ENCODE results near the gene CELSR3.

Gene CELSR3

GRCh38 chr3:48680811-48681540 is 18.3 kb upstream of the CELSR3 start:
- CTCF ChIA-PET = interaction anchor here (0.7 to 0.9 kb wide), 2 partner anchors 17 to 244 kb away, joined by 3 to 4 read pairs; no protein-coding TSS in a partner anchor
- no peak for TF ChIP-seq CTCF (IDR thresholded peaks at IDR 0.05; ENCODE audit: insufficient read depth, low read length, missing control alignments)
- POLR2A ChIA-PET = no interaction called here
- H3K4me3 ChIP-seq (ENCODE audit: low read depth, low read length) = no peak overlapping the region
- no peak for DNase-seq (ENCODE audit: low read depth, low spot score)

DNA sequence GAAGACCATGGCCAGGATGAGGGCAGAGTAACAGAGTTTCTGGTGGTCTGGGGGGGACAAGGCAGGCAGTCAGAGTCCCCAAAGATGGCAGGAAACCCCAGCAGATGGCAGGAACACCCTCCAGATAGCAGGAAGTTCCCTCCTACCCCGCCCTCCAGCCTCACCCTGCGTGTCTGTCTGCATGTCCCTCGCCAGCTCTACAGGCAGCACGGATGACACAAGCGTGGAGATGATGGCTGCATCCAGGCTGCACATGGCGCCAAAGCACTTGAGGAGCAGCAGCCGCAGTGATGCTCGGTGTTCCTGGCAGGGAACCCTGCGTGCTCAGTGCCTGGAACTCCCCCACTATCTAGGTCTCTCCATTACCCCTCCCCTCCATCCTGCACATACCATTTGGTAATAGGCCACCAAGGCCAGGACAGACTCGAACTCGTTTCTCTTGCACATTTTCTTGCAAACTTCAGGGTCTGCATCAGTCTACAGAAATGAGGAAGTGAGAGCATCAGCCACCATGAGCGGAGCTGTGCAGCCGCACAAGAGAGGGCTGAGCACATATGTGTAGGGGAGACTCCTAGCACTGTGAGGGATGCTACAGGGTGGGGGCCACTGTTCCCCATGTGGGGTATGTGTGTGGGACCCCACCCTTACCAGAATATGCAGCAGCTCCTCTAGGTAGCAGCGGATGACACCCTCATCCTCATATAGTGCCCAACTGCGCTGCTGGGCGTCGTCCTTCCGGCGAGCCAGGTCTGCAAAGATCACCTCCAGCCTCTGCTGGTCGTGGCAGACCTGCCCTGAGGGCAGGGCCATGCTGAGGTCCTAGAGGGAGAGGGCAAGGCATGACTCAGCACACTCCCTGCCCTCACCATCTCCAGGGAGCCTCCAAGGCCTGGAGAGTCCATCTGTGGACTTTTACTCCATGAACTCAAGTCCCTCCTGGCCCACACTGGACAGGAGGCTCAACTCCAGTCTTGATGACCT is 17.0 kb upstream of the CELSR3 start:
- DNase-seq (ENCODE audit: low read depth, low spot score) = no peak
- CTCF ChIA-PET = interaction anchor here (1.1 kb wide), 1 partner anchor 16 kb away, joined by 4 read pairs; no protein-coding TSS in a partner anchor
- POLR2A ChIA-PET = no interaction called here

GRCh38 chr3:48678566-48679380 is 16.1 kb upstream of the CELSR3 start:
- ChIA-PET CTCF (no interaction called here), POLR2A (no interaction called here)
- no peak overlapping the region for H3K4me3 ChIP-seq (ENCODE audit: low read depth, low read length)
- no peak for TF ChIP-seq CTCF (IDR thresholded peaks at IDR 0.05; ENCODE audit: insufficient read depth, low read length, missing control alignments)
- no peak for DNase-seq (ENCODE audit: low read depth, low spot score)

More for the DNA sequence above, 17.0 kb upstream of the CELSR3 start:
- no peak for TF ChIP-seq CTCF (IDR thresholded peaks at IDR 0.05; ENCODE audit: insufficient read depth, low read length, missing control alignments)
- no peak overlapping the region for H3K4me3 ChIP-seq (ENCODE audit: low read depth, low read length)

DNA sequence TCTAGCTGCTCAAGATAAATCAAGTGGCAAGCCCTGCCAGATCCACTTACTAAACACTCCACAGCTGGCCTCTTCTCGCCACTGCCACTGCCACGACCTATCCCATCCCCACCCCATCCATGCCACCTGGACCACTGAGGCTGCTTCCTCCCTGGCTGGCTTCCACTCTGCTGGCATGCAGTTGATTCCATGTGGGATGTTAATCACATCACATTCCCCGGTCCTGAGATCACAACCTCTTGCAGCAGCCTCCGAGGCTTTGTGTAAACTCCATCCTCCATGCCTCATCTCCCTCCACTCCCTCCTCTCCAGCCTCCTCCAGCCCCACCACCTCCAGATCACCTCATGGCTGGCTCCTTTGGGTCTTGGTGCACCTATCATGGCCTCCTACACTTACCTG is 15.4 kb upstream of the CELSR3 start:
- no peak overlapping the region for H3K4me3 ChIP-seq (ENCODE audit: low read depth, low read length)
- no peak for TF ChIP-seq CTCF (IDR thresholded peaks at IDR 0.05; ENCODE audit: insufficient read depth, low read length, missing control alignments)
- POLR2A ChIA-PET = no interaction called here
- no peak for DNase-seq (ENCODE audit: low read depth, low spot score)
- CTCF ChIA-PET = interaction anchor here (0.9 to 1.5 kb wide), 2 partner anchors 13 to 119 kb away, joined by 4 read pairs; no protein-coding TSS in a partner anchor

GRCh38 chr3:48674505-48674904 is 11.8 kb upstream of the CELSR3 start:
- TF ChIP-seq CTCF (IDR thresholded peaks at IDR 0.05; ENCODE audit: insufficient read depth, low read length, missing control alignments) = no peak
- DNase-seq (ENCODE audit: low read depth, low spot score) = no peak
- CTCF ChIA-PET = interaction anchor here (0.8 to 2.9 kb wide), 5 partner anchors 10 to 20 kb away, joined by 3 to 16 read pairs (median 7); partner anchors contain the start of genes CELSR3 and NCKIPSD
- no peak overlapping the region for H3K4me3 ChIP-seq (ENCODE audit: low read depth, low read length)
- POLR2A ChIA-PET = no interaction called here

Measured in AG04449 (cell line).